GM19193 (cell line): ENCODE measurements around the gene ZFP92.

Experiments
- POLR2A ChIP-seq: IDR thresholded peaks from 4 replicates; pipeline ENCODE4 v1.6.1; 2011; ENCODE audit not compliant: insufficient read depth, insufficient read length; ENCODE audit errors: extremely low read depth

The ZFP92 gene

DNA sequence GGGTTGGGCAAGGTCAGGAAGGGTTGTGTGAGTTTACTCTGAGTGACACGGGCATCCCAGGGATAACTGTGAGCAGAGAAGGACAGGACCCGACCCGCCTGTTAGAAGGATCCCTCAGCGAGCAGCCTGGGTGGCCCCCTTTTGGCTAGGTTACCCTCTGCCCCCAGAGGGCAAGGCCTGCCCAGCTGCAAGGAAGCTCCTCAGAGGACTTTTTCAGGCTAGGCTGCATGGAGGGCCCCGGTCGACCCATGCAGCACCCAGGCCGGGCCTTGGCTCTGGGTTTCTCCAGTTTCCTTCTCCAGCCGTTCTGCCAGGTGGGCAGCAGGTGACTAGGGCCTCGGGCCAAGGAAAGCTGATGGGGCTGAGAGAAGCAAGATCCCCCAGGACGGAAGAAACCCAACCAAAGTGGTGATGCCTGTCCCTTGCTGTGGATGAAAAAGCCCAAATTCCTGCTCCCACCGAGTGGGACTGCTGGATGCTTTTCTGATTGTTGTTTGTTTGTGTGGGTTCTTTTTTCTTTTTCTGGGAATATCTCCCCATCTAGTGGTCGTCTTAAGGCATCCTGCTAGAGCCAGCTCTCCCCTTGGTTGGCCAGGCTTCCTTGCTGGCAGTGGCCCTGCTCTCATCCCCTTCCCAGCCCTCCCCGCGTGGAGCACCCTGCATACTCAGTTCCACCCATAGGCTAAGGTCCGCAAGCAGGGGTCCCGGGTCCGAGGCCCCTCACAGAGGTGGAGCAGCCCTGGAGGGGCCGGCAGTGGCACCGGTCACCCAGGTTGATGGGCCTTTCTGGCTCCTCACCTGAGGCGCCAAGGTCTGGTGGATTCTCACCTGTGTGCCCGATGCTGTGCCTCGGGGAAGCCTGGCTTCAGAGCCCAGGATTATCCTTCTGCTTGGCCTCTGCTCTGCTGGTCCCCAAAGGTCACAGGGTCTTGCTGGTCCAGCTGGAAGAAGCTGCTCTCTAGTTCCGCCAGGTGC lies 1.8 kb downstream of the ZFP92 start:
- no peak for TF ChIP-seq POLR2A

- no peak for TF ChIP-seq POLR2A
Measured at GRCh38 chrX:153413731-153414130, 2.5 kb downstream of the ZFP92 start.

DNA sequence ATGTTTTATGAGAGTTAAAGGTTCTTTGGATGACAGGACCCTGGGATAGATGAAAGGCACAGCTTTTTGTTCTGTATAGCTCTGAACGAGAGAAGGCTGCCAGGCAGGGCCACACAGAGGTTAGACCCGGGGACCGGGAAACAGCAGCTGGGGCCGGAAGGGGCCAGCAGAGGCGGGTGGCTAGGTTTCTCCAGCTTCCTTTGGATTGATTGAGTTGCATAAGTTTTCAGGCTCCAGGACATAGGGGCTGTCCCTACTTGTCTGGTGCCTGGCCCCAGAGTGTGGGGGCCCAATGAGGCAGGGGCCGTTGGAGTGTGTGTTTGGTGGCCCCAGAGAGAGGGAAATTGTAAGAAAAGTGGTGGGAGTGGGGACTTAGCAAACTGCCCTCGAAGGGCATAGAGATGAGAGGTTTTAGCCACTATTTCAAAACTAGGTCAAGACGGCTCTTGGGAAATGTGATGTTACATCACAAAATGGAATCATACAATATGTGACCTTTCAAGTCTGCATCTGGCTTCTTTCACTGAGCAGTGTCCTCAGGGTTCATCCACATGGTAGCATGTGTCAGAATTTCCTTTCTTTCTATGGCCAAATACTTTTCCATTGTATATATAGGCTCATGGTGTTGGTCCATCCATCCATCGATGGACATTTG lies 3.7 kb downstream of the ZFP92 start:
- no peak for TF ChIP-seq POLR2A

DNA sequence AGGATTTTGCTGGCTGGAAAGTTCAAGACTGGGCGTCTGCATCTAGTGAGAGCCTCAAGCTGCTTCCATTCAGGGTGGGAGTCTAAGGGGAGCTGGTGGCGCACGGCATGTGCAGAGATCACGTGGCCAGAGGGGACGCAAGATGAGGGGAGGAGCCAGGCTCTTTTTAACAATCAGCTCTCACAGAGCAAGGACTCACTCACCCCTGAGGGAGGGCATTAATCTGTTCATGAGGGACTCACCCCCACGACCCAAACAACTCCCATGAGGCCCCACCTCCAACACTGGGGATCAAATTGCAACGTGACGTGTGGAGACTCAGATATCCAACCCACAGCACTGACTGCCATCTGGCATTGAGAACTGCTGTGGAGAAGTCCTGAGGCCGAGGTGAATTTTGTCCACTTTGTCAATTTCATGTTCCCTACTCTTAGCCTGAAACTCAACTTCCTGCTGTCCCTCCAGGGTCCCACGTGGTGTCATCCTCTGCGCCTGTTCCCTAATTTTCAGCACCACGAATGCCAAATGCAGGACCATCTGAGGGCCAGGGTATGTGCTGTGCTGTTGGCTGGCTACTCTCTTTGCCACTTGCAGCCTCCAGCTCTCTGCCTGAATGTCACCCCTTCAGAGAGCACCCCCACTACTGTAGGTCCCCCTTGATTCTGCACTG lies 5.6 kb downstream of the ZFP92 start:
- TF ChIP-seq POLR2A, result no peak

DNA sequence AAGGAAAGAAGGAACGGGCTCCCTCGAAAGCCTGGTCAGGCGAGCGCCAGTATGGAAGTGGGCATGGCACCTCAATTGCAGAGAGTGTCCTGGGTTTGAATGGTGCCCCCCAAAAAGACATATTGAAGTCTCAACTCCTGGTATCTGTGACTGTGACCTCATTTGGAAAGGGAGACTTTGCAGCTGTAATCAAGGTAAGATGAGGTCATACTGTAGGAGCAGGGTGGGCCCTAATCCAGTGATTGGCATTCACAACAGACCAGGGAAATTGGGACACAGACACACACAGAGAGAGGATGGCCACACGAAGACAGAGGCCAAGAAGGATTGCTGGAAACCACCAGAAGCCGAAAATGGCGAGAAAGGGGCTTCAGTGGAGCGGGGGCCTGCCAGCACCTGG lies 6.4 kb downstream of the ZFP92 start:
- no peak for TF ChIP-seq POLR2A

DNA sequence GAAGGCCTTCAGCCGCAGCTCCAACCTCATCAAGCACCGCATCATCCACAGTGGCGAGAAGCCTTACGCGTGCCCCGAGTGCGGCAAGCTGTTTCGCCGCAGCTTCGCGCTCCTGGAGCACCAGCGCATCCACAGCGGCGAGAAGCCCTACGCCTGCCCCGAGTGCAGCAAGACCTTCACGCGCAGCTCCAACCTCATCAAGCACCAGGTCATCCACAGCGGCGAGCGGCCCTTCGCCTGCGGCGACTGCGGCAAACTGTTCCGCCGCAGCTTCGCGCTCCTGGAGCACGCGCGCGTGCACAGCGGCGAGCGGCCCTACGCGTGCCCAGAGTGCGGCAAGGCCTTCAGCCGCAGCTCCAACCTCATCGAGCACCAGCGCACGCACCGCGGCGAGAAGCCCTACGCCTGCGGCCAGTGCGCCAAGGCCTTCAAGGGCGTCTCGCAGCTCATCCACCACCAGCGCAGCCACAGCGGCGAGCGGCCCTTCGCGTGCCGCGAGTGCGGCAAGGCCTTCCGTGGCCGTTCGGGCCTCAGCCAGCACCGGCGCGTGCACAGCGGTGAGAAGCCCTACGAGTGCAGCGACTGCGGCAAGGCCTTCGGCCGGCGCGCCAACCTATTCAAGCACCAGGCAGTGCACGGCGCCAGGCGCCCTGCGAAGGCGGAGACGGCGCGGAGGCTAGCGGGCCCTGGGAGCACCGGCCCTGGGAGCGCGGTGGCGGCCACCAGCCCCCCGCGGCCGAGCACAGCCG lies 9.8 kb downstream of the ZFP92 start:
- TF ChIP-seq POLR2A, result no peak

DNA sequence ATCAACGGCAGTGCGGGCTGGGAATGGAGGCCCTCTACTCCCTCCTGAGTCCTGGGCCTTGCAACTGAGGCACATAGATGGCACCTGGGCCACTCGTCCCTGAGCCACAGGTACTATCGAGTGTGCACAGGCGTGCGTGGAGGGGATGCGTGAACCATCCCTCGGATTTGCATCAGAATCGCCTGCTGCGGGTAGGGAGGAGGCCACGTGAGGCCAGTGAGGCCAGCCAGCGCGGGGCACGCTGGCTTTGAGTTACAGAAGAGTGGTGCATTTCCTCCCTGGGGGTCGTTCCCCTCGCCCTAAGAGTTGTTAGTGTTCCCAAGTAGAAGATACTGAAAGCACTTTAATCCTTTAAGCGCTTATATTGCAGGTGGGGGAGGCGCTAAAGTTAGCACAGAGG lies 10.6 kb downstream of the ZFP92 start:
- TF ChIP-seq POLR2A, result no peak

- TF ChIP-seq POLR2A, result no peak
Measured at GRCh38 chrX:153423652-153424051, 12.4 kb downstream of the ZFP92 start.

- TF ChIP-seq POLR2A, result no peak
Measured at GRCh38 chrX:153426204-153426603, 14.9 kb downstream of the ZFP92 start.

- TF ChIP-seq POLR2A, result no peak
Measured at GRCh38 chrX:153430796-153431195, 19.5 kb downstream of the ZFP92 start.

- TF ChIP-seq POLR2A, result no peak
Measured at GRCh38 chrX:153433161-153433680, 21.9 kb downstream of the ZFP92 start.

GRCh38 chrX:153433781-153434285 lies 22.6 kb downstream of the ZFP92 start:
- no peak for TF ChIP-seq POLR2A

GRCh38 chrX:153434801-153435200 lies 23.5 kb downstream of the ZFP92 start:
- no peak for TF ChIP-seq POLR2A

DNA sequence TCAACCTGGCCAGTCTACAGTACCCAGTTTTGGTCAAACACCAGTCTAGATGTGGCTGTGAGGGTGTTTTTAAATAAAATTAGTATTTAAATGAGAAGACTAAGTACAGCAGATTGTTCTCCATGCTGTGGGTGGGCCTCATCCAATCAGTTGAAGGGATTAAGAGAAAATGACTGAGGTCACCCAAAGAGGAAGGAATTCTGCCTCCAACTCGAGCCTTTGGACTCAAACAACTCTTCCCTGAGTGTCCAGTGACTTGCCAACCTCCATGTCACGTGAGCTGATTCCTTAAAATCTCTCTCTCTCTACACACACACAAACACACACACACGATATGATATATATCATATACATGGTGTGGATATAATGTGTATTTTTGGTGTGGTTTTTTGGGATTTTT lies 24.6 kb downstream of the ZFP92 start:
- TF ChIP-seq POLR2A, result no peak
